Endothelial cell of umbilical vein (primary cell): ENCODE measurements around the gene HNRNPLL.

ENCODE experiments used
- EZH2 ChIP-seq: IDR thresholded peaks from 2 replicates; pipeline ENCODE4 v1.6.1; 2012; ENCODE audit warnings: borderline replicate concordance, low read depth, mild to moderate bottlenecking, moderate library complexity, low read length, inconsistent platforms; ENCODE audit not compliant: severe bottlenecking
- GATA2 ChIP-seq: IDR thresholded peaks from 2 replicates; pipeline ENCODE4 v1.7.0; 2011; ENCODE audit warnings: low read depth, mild to moderate bottlenecking, moderate library complexity, mixed read lengths, low read length; ENCODE audit not compliant: insufficient read length, insufficient read depth
- POLR2A ChIP-seq: IDR thresholded peaks from 2 replicates; pipeline ENCODE4 v1.6.1; 2012; ENCODE audit warnings: low read depth, mild to moderate bottlenecking, control low read depth, low read length
- POLR2AphosphoS5 ChIP-seq: IDR thresholded peaks from 2 replicates; pipeline ENCODE4 v1.6.1; 2012; ENCODE audit warnings: low read depth, mild to moderate bottlenecking, control low read depth, low read length, moderate library complexity; ENCODE audit not compliant: insufficient read depth
- TF ChIP-seq, protein P1 (sequence below), 2 donors: IDR thresholded peaks; 1 replicate in 1 of 2; 2 replicates in 1 of 2; pipeline ENCODE4 v1.5.1; 2011; ENCODE audit warnings: low read length in 2 of 2, mild to moderate bottlenecking in 2 of 2, moderate library complexity in 2 of 2, control low read depth in 1 of 2, inconsistent platforms in 1 of 2, low read depth in 1 of 2; ENCODE audit not compliant: insufficient read depth in 1 of 2; ENCODE audit errors: extremely low read depth in 1 of 2

DNA sequence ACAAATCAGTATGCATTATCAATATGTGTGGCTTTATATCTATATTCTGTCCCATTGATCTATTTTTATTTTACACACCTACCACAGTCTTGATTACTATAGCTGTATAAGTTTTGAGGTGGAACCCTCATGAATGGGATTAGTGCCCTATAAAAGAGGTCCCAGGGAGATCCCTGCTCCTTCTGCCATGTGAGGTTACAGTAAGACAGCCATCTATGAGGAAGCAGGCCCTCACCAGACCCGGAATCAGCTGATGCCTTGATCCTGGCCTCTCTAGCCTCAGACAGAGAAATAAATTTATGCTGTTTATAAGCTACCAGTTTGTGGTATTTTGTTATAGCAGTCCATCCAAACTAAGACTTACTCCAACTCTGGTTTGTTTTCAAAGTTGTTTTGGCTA lies 54.9 kb downstream of the HNRNPLL start:
- TF ChIP-seq POLR2A, result no peak
- TF ChIP-seq, protein P1, sequence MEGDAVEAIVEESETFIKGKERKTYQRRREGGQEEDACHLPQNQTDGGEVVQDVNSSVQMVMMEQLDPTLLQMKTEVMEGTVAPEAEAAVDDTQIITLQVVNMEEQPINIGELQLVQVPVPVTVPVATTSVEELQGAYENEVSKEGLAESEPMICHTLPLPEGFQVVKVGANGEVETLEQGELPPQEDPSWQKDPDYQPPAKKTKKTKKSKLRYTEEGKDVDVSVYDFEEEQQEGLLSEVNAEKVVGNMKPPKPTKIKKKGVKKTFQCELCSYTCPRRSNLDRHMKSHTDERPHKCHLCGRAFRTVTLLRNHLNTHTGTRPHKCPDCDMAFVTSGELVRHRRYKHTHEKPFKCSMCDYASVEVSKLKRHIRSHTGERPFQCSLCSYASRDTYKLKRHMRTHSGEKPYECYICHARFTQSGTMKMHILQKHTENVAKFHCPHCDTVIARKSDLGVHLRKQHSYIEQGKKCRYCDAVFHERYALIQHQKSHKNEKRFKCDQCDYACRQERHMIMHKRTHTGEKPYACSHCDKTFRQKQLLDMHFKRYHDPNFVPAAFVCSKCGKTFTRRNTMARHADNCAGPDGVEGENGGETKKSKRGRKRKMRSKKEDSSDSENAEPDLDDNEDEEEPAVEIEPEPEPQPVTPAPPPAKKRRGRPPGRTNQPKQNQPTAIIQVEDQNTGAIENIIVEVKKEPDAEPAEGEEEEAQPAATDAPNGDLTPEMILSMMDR (IDR thresholded peaks at IDR 0.05; ENCODE audit: extremely low read depth in 1 of 2, insufficient read depth in 1 of 2, low read depth in 1 of 2, low read length in 2 of 2), result no peak
- no peak for TF ChIP-seq EZH2
- no peak for TF ChIP-seq POLR2AphosphoS5
- TF ChIP-seq GATA2, result no peak
